ENCODE results near the gene MAP2K3. TPM values are rescaled to one million over a fixed set of nuclear protein-coding genes. Genes with fewer than 3 reads are reported as not detected.
"Not testable (repeated sequence)": the region's sequence is repeated elsewhere in the genome, so short reads cannot be mapped to it uniquely, and the experiment has no call there.

MAP2K3 gene
- total and polyA plus RNA-seq, 2 of the 4 experiments (the other 2 are of a cell fraction) = 23.5 to 82.2 TPM

DNA sequence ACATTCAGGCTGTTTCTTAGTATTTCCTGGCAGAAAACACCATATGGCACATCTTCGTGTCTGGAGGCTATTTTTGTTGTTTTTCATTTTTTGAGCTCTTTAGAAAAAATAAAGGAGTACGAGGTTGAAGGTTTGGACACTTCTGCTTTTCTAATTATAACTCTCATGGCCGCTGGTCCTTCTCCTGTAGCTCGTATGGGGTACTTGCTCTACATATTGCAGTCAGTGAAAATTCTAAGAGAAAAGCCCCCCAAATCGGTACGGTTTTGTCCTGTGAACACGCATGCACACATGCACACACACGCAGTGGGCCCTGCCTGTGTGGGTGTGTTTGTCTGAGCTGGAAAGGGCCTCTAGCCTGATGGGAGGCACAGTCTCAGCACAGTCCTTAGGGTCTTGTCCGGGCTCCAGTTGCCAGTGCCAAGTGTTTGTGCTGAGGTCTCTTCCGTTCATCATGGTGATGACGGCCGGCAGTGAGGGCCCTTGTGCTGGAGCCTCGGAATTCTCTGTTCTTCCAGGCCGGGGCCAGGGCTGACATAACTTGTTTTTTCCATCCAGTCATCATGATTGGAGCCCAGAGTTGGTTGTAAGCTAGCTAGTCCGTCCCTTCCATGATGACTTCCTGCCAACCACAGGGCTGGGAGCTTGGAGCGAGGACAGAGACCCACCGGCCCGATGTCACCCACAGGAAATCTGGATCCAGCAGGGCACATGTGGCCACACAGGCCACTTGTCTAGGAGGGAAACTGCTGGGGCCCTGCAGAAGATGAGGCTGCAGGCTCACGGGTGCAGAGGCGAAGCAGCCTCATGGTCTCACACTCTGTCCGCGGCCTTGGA is 26.5 kb downstream of the MAP2K3 start:
- H3K27me3 ChIP-seq (ENCODE audit: control insufficient read depth, insufficient read depth, low read length); H2AK9ac ChIP-seq (replicated peaks; ENCODE audit: low read depth, low read length, poor library complexity); H3K9me3 ChIP-seq (ENCODE audit: control insufficient read depth, insufficient read depth, low read length); H2AK5ac ChIP-seq (ENCODE audit: low read depth, low read length); intact Hi-C loops (cut with micrococcal nuclease); H3K79me1 ChIP-seq (ENCODE audit: low read depth in 1 of 2, low read length in 2 of 2); H3K18ac ChIP-seq (ENCODE audit: low read depth, low read length); H3K56ac ChIP-seq (ENCODE audit: extremely low read depth, insufficient read depth, low read length); BruUV-seq (replicated peaks); H3K4me2 ChIP-seq (ENCODE audit: low read depth, low read length); H2BK15ac ChIP-seq (ENCODE audit: low read depth, low read length); H4K91ac ChIP-seq (ENCODE audit: insufficient read depth, low read depth, low read length); H2BK20ac ChIP-seq (ENCODE audit: low read depth, low read length); H3K4me1 ChIP-seq (ENCODE audit: control insufficient read depth, insufficient read depth, low read length); dilution Hi-C loops (cut with HindIII; ENCODE audit: low sequenced_read_pairs, unreplicated experiment); POLR2A ChIA-PET (ENCODE audit: unreplicated experiment); H3K14ac ChIP-seq (replicated peaks; ENCODE audit: low read depth, low read length); H3K9ac ChIP-seq (ENCODE audit: low read depth, low read length); ATAC-seq (ENCODE audit: low read depth); H2AFZ ChIP-seq (replicated peaks; ENCODE audit: low read length, poor library complexity); H3K4me3 ChIP-seq (ENCODE audit: insufficient read depth, low read depth, low read length); CTCF ChIA-PET; H3K4ac ChIP-seq (ENCODE audit: low read depth, low read length); H4K5ac ChIP-seq (ENCODE audit: low read depth, low read length); H4K20me1 ChIP-seq (ENCODE audit: insufficient read depth, low read length); H2BK5ac ChIP-seq (ENCODE audit: low read depth, low read length, poor library complexity, severe bottlenecking); H3K9me1 ChIP-seq (ENCODE audit: insufficient read depth, low read length); DNase-seq; H4K8ac ChIP-seq (ENCODE audit: low read depth in 2 of 2, low read length in 2 of 2); H2BK120ac ChIP-seq (ENCODE audit: low read depth, low read length); H3K27ac ChIP-seq (ENCODE audit: insufficient read depth, low read length); H3K23ac ChIP-seq (ENCODE audit: low read depth, low read length): not testable (repeated sequence)
- H3K36me3 ChIP-seq (ENCODE audit: control insufficient read depth, insufficient read depth, low read length) = peaks cover 32% of the 10 kb centered on the region
- in situ Hi-C loops (cut with MboI; ENCODE audit: low sequenced_read_pairs) = loop anchor here (25.0 kb wide), 1 partner anchor 476 kb away; no protein-coding TSS in a partner anchor
- 81% methylated on average over 5 of the region's 22 CpGs; no CpG with 5 or more reads in 1 of the 2 experiments for WGBS, 2 experiments (ENCODE audit: extremely low coverage in 2 of 2, insufficient read length in 1 of 2)
